ENCODE measurements around the gene RWDD4. TPM values are rescaled to one million over a fixed set of nuclear protein-coding genes. Genes with fewer than 3 reads are reported as not detected.

Gene RWDD4
- total RNA-seq, 6 experiments from 2014 or later = 8.4 to 10.4 (median 8.5) TPM

Small RNA genes within 50 kb of the gene (small RNA-seq; reads per million reads assigned to genes)
- gene RNU6-1053P (0 reads per million in 2 experiments), gene RNU6-335P (0 reads per million in 2 experiments), gene RNU6-479P (0 reads per million in 2 experiments)

Other genes with a start within 250 kb of the RWDD4 start
- 10 to 100 TPM in 1 of 6 experiments, 1 to 10 TPM in 5; 5.6 to 10.6 (median 6.8) TPM for gene CDKN2AIP, start 214.5 kb downstream of the RWDD4 start, total RNA-seq
- gene ING2, start 154.1 kb downstream of the RWDD4 start, total RNA-seq = 1 to 10 TPM; 3.5 to 7.3 (median 5.6) TPM
- 10 to 100 TPM; 14.3 to 30.8 (median 16.0) TPM for gene TRAPPC11, start 108 bp upstream of the RWDD4 start, total RNA-seq
- 1 to 10 TPM; 1.9 to 5.1 (median 3.2) TPM for gene STOX2, start 246.1 kb upstream of the RWDD4 start, total RNA-seq